CD4-positive, alpha-beta T cell (primary cell): Measurements from ENCODE around the gene AP2S1. TPM values are rescaled to one million over a fixed set of nuclear protein-coding genes. Genes with fewer than 3 reads are reported as not detected.
"Not testable (repeated sequence)": the region's sequence is repeated elsewhere in the genome, so short reads cannot be mapped to it uniquely, and the experiment has no call there.

Experiments used
- ATAC-seq: fragments of 200-7000 bp; cut with Tn5 transposase; one replicate; pipeline ENCODE4 v1.10.0; 2022; ENCODE audit warnings: mild to moderate bottlenecking; ENCODE audit not compliant: poor library complexity
- CTCF ChIA-PET: fragments of 350-600 bp; sonication (Branson Sonifier 250); formaldehyde crosslinking; loops from one replicate; lab custom pipeline; 2021; ENCODE audit warnings: antibody characterized with exemption, inconsistent platforms; lab: Charles Lee
- POLR2A ChIA-PET: fragments of 350-600 bp; sonication (Branson Sonifier 250); formaldehyde crosslinking; loops from one replicate; lab custom pipeline; 2021; ENCODE audit warnings: antibody characterized with exemption, inconsistent platforms; lab: Charles Lee
- DNase-seq, 14 experiments: peaks; one replicate each; pipeline ENCODE4 v3.0.0-alpha.2; 2013 to 2020; ENCODE audit warnings: mixed read lengths in 2 of 14
- H3K27ac ChIP-seq, 2 donors: one replicate each; pipeline versions ENCODE4 v1.5.1 to v1.7.0; 2013; ENCODE audit warnings: low read length in 2 of 2, low read depth in 1 of 2, mild to moderate bottlenecking in 1 of 2
- H3K27me3 ChIP-seq, 2 experiments: 1 replicate in 1 of 2; 2 replicates in 1 of 2; pipeline versions ENCODE4 v1.6.1 to v1.7.0; 2013; ENCODE audit warnings: low read length in 2 of 2, control low read depth in 1 of 2, mild to moderate bottlenecking in 1 of 2, moderate library complexity in 1 of 2; ENCODE audit not compliant: insufficient read depth in 2 of 2, control insufficient read depth in 1 of 2
- H3K36me3 ChIP-seq: one replicate; pipeline ENCODE4 v1.6.1; 2013; ENCODE audit warnings: low read length, control low read depth; ENCODE audit not compliant: insufficient read depth
- H3K4me1 ChIP-seq: one replicate; pipeline ENCODE4 v1.6.1; 2013; ENCODE audit warnings: low read length, control low read depth; ENCODE audit not compliant: insufficient read depth
- H3K4me3 ChIP-seq: one replicate; pipeline ENCODE4 v1.5.1; 2013; ENCODE audit warnings: mild to moderate bottlenecking, low read length, moderate library complexity
- H3K9me3 ChIP-seq, 2 experiments: 1 replicate in 1 of 2; 2 replicates in 1 of 2; pipeline versions ENCODE4 v1.6.1 to v1.7.0; 2013; ENCODE audit warnings: low read length in 2 of 2, mild to moderate bottlenecking in 2 of 2, control low read depth in 1 of 2, moderate library complexity in 1 of 2; ENCODE audit not compliant: control insufficient read depth in 1 of 2, insufficient read depth in 1 of 2
- H3K27ac Mint-ChIP-seq: one replicate; pipeline ENCODE4 v1.8.0; 2020; ENCODE audit warnings: mixed read lengths
- H3K27me3 Mint-ChIP-seq: one replicate; pipeline ENCODE4 v1.8.0; 2021; ENCODE audit warnings: mixed read lengths
- H3K36me3 Mint-ChIP-seq: one replicate; pipeline ENCODE4 v1.8.0; 2021; ENCODE audit warnings: low read depth, mixed read lengths
- H3K4me1 Mint-ChIP-seq: one replicate; pipeline ENCODE4 v1.8.0; 2021; ENCODE audit warnings: low read depth, mixed read lengths
- H3K4me3 Mint-ChIP-seq: one replicate; pipeline ENCODE4 v1.8.0; 2020; ENCODE audit warnings: mild to moderate bottlenecking, mixed read lengths
- H3K9me3 Mint-ChIP-seq: one replicate; pipeline ENCODE4 v1.8.0; 2020; ENCODE audit warnings: mixed read lengths
- CTCF ChIP-seq: fragments of 200-600 bp; IDR thresholded peaks from one replicate; pipeline ENCODE4 v1.8.0; 2022; ENCODE audit warnings: antibody characterized with exemption, mild to moderate bottlenecking
- intact Hi-C, 2 experiments: fragments of 100-400 bp; cut with DNase I in 1 of 2; cut with micrococcal nuclease in 1 of 2; formaldehyde crosslinking; loops; one replicate each; pipeline versions ENCODE4 v1.15.1 to v1.9.0; 2023 to 2025; cut with DNase I, micrococcal nuclease
- total RNA-seq, 174 experiments: library from RNA in 2 of 174; stranded (reverse) in 2 of 174; gene quantifications; one replicate each; pipeline ENCODE4 v1.2.3 and lab custom pipeline; 2021 to 2026

AP2S1 gene
- total RNA-seq, 2 experiments from 2014 or later: 24.5 to 26.9 TPM

- Histone ChIP-seq H3K36me3 (no peaks in the 10 kb centered on the region), H3K4me1 (no peaks in the 10 kb centered on the region), H3K27ac (no peak overlapping the region), H3K4me3 (no peak overlapping the region), H3K27me3 (no peaks in the 10 kb centered on the region), H3K9me3 (no peaks in the 10 kb centered on the region)
- Mint-ChIP-seq H3K36me3 (no peaks in the 10 kb centered on the region), H3K9me3 (no peaks in the 10 kb centered on the region), H3K27ac (no peak overlapping the region), H3K27me3 (no peaks in the 10 kb centered on the region), H3K4me1 (no peaks in the 10 kb centered on the region), H3K4me3 (no peak overlapping the region)
- DNase-seq (no peak), ATAC-seq (no peak)
- no peak for TF ChIP-seq CTCF
- CTCF ChIA-PET: interaction anchor here (1.3 to 2.3 kb wide), 2 partner anchors 34 to 40 kb away, joined by 3 to 8 read pairs; no protein-coding TSS in a partner anchor
- POLR2A ChIA-PET: no interaction called here
- intact Hi-C loops: no loop called here
These were observed 44.0 kb downstream of the AP2S1 start for GRCh38 chr19:46806656-46807055.

GRCh38 chr19:46804432-46804831 is 46.2 kb downstream of the AP2S1 start:
- DNase-seq, H3K36me3 ChIP-seq, H3K4me1 ChIP-seq, H3K27me3 Mint-ChIP-seq, H3K4me1 Mint-ChIP-seq, H3K36me3 Mint-ChIP-seq, H3K9me3 ChIP-seq, H3K4me3 ChIP-seq, ATAC-seq, intact Hi-C loops, H3K9me3 Mint-ChIP-seq, H3K27ac Mint-ChIP-seq, H3K27me3 ChIP-seq, POLR2A ChIA-PET, H3K4me3 Mint-ChIP-seq, H3K27ac ChIP-seq: not testable (repeated sequence)
- CTCF ChIA-PET: interaction anchor here (2.3 kb wide), 1 partner anchor 36 kb away, joined by 8 read pairs; no protein-coding TSS in a partner anchor

DNA sequence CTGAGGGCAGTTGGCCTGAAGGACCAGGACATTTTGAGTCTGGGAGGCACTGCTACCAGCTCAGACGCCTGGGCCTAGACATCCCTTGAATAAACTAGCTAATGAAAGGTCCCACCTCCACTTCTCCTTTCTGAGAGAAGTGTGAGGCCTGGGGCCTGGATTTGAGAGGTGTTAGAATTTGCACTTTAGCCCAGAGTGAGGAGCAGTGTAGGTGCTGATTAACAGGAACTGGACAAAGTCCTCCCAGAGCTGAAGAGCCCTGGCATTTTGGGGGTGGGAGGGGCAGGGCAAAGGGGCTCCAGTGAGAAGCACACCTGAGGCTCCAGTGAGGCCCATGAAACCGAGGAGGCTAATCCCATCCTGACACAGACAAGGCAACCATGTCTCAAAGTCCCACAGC is 47.1 kb downstream of the AP2S1 start:
- ChIA-PET CTCF (no interaction called here), POLR2A (interaction anchor here (1.3 kb wide), 1 partner anchor 15 kb away, joined by 3 read pairs; the partner anchor contains the start of gene SLC1A5)
- Mint-ChIP-seq H3K4me3 (no peak overlapping the region), H3K36me3 (no peaks in the 10 kb centered on the region), H3K9me3 (no peaks in the 10 kb centered on the region), H3K27me3 (no peaks in the 10 kb centered on the region), H3K27ac (no peak overlapping the region), H3K4me1 (no peaks in the 10 kb centered on the region)
- Histone ChIP-seq H3K36me3 (no peaks in the 10 kb centered on the region), H3K9me3 (no peaks in the 10 kb centered on the region), H3K27ac (no peak overlapping the region), H3K4me1 (no peaks in the 10 kb centered on the region), H3K4me3 (no peak overlapping the region), H3K27me3 (no peaks in the 10 kb centered on the region)
- intact Hi-C loops: no loop called here
- DNase-seq (no peak), ATAC-seq (no peak)
- TF ChIP-seq CTCF: no peak

DNA sequence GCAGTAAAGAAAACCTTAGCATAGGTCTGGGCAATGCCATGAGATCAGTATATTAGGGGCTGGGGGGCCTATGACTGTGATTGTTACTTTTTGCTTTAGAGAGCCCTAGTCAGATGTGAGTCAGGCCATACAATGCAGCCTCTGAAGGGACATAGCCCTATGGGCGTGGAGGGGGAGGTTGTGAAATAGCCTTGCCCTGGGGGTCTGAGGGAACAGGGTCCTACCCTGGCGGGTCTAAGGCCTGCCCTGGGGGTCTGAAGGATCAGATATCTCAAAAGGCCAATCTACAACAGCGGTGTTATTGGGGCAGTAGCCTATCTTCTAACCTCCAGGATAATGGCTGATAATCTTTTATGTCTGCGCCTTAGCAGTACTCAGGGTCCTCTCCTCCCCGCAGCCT is 48.5 kb downstream of the AP2S1 start:
- H3K36me3 ChIP-seq: no peaks in the 10 kb centered on the region
- no peak for ATAC-seq
- POLR2A ChIA-PET: no interaction called here

More for the DNA sequence above, 48.5 kb downstream of the AP2S1 start:
- H3K27ac ChIP-seq: no peak overlapping the region
- no peaks in the 10 kb centered on the region for H3K9me3 ChIP-seq
- H3K27ac Mint-ChIP-seq: no peak overlapping the region
- H3K4me3 Mint-ChIP-seq: no peak overlapping the region
- H3K4me1 ChIP-seq: no peaks in the 10 kb centered on the region
- H3K9me3 Mint-ChIP-seq: no peaks in the 10 kb centered on the region
- intact Hi-C loops: no loop called here
- TF ChIP-seq CTCF: no peak
- CTCF ChIA-PET: no interaction called here
- H3K36me3 Mint-ChIP-seq: no peaks in the 10 kb centered on the region
- no peaks in the 10 kb centered on the region for H3K4me1 Mint-ChIP-seq
- no peaks in the 10 kb centered on the region for H3K27me3 ChIP-seq
- no peak overlapping the region for H3K4me3 ChIP-seq
- no peaks in the 10 kb centered on the region for H3K27me3 Mint-ChIP-seq
- no peak for DNase-seq
